ENCODE measurements around the gene DDX42.

DNA sequence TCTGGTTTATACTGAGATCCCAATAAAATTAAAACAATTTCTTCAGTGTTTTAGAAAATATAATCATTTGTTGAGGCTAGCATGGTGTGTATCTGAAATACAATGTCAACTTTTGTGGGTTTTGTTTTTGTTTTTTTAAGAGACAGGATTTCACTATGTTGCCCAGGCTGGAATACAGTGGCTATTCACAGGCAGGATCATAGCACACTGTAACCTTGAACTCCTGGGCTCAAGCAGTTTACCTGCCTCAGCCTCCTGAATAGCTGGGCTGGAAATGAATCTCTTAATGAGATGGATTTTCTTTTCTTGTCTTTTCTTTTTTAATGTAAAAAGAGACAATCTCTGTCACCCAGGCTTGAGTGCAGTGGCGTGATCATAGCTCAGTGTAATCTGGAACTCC lies 12.1 kb downstream of the DDX42 start:
- TF ChIP-seq TARDBP (IDR thresholded peaks at IDR 0.05) (no peak), FOXM1 (IDR thresholded peaks at IDR 0.05; ENCODE audit: borderline replicate concordance) (no peak), BHLHE40 (IDR thresholded peaks at IDR 0.05; ENCODE audit: borderline replicate concordance) (no peak), ELF4 (IDR thresholded peaks at IDR 0.05) (no peak), FOXK2 (IDR thresholded peaks at IDR 0.05) (no peak)

Data from HEK293T (cell line).